ENCODE measurements around the gene CLIP1.
A peak's percentile ranks its signal among the peaks of the same experiment; 100 is the strongest.
"Not testable (repeated sequence)": the region's sequence is repeated elsewhere in the genome, so short reads cannot be mapped to it uniquely, and the experiment has no call there.

Gene CLIP1

DNA sequence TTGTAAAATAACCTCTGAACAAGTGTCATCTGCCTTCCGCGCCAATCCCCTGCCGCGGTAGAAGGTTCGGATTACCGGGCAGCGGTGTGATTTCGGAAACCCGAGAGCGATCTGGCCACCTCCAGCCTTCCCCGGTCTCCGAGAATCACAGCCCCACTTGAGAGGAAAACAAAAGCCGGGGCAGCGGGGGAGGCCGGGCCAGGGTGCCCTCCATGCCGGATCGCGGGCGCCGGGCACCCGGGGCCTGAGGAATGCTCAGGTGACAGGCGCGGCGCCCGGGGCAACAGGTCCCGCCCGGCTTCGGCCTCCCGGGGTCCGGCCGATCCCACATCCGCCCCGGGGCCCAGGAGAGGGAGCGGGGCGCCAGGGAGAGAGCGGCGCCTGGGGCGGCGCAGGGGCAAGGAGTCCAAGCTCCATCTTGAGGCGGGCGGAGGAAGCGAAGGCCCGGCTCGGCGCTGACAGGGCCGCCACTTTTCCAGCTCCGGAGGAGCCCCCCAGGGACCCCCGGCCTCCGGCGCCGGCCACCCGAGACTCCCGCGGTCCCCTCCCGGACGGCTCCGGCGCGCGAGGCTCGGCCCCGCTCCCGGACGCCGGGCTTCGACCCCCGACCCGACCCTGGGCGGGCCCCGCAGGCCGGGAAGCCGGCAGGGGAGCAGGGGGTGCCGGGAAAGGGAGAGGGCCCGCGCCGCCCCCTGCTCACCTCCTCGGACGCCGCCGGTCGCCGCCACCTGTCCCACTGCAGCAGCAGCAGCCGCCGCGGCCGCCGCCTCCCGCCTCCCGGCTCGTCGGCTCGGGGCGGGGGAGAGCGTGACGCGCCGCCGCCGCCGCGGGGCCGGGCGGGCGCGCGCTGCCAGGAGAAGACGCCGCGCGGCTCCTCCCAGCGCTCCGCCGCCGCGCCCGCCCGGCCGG is at the start of gene CLIP1:
Gene CLIP1, minus strand, starts transcription at position 849 of the 909 bp plus-strand sequence. CDS start 42,217 bp downstream, outside the sequence.
- DNase-seq (ENCODE audit: low spot score) = peak; percentile 87

DNA sequence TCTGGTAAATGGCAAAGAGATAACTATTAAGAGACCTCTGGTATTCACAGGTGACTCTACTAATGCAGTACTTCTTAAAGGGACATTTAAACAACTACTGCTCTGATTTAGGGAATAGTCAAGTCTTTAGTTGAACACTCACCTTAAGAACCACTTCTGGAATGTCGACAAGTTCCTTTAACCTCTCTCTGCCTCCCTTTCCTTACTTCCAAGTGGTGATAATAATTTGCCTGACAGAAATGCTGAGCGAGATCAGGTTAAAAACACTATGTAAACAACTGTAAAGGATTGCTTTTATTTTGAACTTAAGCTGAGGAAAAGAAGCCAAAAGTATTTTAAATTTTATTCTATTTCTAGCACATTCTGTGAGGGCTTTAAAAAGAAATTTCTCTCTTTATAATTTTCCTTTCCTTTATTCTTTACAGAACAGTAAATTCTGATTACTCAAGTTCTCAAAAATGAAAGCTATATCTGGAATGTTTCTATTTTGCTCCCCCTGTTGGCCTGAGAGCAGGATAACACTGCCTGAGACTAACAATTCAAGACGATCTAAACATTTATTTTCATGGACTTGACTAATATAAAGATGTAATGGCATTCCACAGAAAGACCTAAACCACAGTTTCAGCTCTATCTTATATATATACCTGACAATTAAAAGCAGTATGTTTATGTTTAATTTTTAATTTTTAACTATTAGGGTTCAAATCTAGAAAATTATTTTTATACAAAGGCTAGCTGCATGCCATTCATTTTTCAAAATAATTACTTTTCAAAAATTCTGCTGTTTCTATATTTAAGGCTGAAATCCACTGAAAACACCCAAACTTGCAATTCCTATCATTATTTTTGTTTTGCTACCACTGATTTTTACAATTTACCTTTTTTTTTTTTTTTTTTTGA is 49.1 kb upstream of the CLIP1 start:
- peak; percentile 3 for DNase-seq (ENCODE audit: low spot score)

DNA sequence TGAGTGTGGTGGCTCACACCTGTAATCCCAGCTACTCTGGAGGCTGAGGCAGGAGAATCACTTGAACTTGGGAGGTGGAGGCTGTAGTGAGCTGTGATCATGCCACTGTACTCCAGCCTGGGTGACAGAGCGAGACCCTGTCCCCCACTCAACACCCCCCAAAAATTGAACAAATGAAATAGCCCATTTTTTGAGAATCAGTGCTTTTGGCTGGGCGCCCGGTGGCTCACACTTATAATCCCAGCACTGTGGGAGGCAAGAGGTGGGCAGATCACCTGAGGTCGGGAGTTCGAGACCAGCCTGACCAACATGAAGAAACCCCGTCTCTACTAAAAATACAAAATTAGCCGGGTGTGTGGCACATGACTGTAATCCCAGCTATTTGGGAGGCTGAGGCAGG is 48.1 kb upstream of the CLIP1 start:
- not testable (repeated sequence) for DNase-seq (ENCODE audit: low spot score)

DNA sequence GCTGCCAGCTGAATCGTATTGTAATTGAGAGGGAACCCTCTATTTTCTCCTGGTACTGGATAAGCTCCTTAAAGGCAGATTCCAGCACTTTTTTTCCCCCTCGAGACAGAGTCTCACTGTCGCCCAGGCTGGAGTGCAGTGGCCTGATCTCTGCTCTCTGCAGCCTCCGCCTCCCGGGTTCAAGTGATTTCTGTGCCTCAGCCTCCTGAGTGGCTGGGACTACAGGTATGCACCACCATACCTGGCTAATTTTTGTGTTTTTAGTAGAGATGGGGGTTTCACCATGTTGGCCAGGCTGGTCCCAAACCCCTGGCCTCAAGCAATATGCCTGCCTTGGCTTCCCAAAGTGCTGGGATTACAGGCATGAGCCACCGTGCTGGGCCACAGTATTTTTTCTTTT is 47.4 kb upstream of the CLIP1 start:
- DNase-seq (ENCODE audit: low spot score) = peak; percentile 3

DNA sequence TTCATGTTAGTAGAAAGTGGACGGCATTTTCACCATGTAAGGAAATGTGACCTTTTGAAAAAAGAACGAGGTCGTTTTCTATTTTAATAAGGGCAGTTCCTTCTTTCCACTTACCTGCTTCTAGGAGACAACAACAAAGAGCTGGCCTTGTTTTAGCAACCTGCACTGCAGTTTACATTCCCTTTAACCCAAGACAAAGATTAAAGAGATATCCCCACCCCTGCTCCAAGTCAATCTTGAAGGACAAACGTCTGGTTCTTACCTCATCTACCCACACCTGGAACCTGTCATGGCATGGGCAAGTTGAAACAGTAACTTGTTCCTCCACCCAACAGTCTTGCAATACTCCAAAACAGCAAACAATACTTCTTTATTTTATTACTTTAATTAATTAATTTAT is 45.5 kb upstream of the CLIP1 start:
- DNase-seq (ENCODE audit: low spot score) = no peak

DNA sequence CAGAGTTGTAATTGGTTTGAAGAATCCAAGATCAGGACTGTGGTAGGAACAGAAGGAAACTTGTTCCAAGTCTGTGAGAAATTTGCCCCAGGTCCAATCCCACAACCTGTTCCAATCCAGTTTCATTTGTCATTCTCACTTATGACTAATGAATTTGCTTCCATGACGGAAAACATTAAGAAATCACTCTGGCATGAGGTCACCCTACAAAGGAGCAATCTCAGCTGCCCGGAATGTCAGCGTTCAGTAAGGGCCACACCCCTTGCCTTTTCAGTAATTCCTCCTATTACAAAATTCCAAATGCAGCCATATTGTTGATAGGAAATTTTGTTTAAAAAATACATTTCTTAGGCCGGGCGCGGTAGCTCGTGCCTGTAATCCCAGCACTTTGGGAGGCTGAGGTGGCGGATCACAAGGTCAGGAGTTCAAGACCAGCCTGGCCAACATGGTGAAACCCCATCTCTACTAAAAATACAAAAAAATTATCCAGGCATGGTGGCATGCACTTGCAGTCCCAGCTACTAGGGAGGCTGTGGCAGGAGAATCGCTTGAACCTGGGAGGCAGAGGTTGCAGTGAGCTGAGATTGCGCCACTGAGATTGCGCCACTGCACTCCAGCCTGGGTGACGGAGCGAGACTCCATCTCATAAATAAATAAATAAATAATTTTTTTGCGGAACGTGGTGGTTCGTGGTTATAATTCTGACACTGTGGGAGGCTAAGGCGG is 42.0 kb upstream of the CLIP1 start:
- DNase-seq (ENCODE audit: low spot score) = not testable (repeated sequence)

DNA sequence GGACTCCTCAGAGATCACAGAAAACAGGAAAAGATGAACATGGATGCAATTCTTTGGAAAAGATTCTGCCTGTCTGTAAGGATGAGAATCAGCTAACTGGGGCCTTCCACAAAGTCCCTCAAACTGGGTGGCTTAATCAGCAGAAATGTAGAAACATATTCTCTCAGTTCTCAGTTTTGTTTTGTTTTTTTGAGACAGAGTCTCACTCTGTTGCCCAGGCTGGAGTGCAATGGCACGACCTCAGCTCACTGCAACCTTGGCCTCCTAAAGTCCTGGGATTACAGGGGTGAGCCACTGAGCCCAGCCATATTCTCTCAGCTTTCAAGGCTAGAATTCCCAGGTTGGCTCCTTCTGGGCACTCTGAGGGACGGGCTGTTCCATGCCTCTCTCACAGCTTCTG is 38.2 kb upstream of the CLIP1 start:
- no peak for DNase-seq (ENCODE audit: low spot score)

DNA sequence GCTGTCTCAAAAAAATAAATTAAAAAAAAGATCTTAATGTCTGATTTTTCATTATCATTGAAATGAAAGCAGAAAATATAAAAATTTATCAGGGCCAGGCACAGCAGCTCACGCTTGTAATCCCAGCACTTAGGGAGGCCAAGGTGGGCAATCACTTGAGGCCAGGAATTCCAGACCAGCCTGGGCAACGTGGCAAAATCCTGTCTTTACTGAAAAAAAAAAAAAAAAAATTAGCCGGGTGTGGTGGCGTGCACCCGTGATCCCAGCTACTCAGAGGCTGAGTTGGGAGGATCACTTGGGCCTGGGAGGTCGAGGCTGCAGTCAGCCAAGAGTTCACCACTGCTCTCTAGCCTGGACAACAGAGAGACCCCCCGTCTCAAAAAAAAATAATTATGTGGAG is 37.6 kb upstream of the CLIP1 start:
- no peak for DNase-seq (ENCODE audit: low spot score)

DNA sequence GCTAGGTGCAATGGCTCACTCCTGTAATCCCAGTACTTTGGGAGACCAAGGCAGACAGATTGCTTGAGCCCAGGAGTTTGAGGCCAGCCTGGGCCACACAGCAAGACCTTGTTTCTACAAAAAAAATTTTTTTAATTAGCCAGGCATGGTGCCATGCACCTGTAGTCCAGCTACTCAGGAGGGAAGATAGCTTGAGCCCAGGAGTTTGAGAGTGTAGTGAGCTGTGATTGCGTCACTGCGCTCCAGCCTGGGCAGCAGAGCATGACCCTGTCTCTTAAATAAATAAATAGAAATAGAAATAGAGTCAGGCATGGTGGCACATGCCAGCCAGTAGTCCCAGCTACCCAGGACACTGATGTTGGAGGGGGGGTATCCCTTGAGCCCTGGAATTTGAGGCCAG is 36.7 kb upstream of the CLIP1 start:
- no peak for DNase-seq (ENCODE audit: low spot score)

DNA sequence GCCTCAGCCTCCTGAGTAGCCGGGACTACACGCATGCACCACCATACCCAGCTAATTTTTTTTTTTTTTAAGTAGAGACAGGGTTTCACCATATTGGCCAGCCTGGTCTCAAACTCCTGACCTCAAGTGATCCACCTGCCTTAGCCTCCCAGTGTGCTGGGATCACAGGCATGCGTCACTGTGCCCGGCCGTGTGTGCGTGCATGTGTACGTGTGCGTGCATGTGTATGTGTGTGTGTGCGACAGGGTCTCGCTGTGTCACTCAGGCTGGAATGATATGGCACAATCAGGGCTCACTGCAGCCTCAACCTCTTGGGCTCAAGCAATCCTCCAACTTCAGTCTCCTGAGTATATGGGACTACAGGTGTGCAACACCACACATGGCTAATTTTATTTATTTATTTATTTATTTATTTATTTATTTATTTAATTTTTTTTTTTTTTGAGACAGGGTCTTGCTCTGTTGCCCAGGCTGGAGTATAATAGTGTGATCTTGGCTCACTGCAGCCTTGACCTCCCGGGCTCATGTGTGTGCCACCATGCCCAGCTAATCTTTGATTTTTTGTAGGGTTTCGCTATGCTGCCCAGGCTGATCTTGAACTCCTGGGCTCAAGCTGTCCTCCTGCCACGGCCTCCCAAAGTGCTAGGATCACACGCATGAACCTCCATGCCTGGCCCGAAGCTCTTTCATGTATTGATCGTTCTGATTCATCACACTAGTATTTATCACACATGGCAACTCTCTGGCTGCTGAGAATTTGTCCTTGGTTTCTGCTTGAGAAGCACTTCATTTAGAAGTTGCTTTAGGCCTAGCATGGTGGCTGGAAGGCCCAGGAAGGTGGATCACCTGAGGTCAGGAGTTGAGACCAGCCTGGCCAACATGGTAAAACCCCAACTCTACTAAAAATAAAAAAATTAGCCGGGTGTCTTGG is 35.9 kb upstream of the CLIP1 start:
- DNase-seq (ENCODE audit: low spot score) = no peak

DNA sequence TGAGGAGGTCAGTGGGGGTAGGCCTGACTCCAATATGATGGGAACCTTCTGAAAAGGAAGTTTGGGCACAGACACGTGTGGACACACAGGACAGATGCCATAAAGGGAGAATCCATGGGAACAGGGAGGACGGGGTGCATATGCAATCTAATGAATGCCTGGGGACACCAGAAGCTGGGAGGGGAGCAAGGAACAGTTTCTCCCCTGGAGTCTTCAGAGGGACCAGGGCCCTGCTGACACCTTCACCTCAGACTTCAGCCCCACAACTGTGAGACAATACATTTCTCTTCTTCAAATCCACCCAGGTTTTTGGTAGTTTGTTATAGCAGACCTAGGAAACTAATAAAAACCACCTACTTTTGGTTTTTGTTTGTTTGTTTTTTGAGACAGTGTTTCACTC is 35.2 kb upstream of the CLIP1 start:
- DNase-seq (ENCODE audit: low spot score) = no peak

DNA sequence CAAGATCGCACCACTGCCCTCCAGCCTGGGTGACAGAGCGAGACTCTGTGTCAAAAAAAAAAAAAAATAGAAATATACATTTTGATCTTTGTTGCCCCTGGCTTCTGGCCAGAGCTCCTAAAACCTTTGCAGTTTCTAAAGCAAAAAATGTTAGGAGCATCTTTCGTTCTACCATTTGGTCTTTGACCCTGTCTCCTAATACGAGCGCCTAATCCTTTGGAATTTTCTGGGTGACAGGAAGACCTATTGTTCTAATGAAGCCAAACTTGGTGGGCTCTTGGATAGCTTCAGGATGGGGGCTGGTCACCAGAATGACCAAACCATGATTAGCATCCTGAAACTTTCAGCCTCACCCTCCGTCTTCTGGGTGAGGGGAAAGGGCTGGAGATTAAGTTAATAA is 32.3 kb upstream of the CLIP1 start:
- DNase-seq (ENCODE audit: low spot score) = no peak

DNA sequence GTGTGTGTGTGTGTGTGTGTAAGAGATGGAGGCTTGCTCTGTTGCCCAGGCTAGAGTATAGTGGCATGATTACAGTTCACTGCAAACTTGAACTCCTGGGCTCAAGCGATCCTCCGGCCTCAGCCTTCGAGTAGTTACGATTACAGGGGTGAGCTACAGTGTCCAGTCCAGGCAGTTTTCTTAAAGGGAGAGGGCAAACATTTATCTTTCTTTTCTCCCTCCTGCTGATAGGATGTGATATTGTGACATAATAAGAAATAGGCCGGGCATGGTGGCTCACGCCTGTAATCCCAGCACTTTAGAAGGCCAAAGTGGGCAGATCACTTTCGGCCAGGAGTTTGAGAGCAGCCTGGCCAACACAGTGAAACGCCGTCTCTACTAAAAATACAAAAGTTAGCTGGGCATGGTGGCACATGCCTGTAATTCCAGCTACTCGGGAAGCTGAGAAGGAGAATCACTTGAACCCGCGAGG is 31.8 kb upstream of the CLIP1 start:
- DNase-seq (ENCODE audit: low spot score) = no peak

DNA sequence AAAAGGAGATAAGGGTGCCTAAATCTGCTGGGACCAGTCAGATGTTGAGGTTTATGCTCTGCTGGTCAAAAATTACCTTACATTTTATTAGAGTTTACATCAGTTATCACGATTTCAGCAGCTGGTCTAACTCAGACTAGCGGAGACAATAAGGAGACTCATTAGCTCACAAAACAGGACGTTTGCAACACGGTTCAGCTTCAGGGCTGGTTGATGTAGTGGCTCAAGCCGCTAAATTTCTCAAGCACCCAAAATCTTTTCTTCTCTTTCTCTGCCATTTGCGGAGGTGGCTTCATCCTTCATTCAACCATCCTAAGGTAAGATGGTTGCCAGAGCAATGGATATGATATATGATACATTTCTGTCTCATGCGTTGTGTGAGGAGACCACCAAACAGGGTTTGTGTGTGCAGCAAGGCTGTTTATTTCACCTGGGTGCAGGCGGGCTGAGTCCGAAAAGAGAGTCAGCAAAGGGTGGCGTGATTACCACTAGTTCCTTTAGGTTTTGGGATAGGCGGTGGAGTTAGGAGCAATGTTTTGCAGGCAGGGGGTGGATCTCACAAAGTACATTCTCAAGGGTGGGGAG is 30.3 kb upstream of the CLIP1 start:
- no peak for DNase-seq (ENCODE audit: low spot score)

DNA sequence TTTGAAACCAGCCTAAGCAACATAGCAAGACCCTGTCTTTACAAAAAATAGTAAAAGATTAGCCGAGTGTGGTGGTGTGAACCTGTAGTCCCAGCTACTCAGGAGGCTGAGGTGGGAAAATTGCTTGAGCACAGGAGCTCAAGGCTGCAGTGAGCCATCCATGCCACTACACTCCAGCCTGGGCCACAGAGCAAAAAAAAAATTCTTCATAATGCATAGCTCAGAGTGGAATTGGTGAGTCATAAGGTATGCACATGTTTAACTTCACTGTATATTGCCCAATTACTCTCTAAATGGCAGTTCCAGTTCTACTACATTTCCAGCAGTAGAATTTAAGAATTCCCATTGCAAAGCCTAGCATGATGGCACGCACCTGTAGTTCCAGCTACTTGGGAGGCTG is 26.8 kb upstream of the CLIP1 start:
- DNase-seq (ENCODE audit: low spot score) = no peak

DNA sequence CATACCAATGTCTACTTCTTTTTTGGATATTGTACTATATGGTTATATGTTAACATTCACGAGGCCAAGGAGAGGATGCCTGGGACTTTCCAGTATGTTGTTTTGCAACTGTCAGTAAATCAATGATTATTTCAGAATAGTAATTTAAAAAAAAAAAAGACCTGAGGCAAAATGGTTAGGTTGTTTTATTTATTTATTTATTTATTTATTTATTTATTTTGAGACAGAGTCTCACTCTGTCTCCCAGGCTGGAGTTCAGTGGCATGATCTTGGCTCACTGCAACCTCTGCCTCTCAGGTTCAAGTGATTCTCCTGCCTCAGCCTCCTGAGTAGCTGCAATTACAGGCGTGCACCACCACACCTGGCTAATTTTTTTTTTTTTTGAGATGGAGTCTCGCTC is 25.4 kb upstream of the CLIP1 start:
- not testable (repeated sequence) for DNase-seq (ENCODE audit: low spot score)

DNA sequence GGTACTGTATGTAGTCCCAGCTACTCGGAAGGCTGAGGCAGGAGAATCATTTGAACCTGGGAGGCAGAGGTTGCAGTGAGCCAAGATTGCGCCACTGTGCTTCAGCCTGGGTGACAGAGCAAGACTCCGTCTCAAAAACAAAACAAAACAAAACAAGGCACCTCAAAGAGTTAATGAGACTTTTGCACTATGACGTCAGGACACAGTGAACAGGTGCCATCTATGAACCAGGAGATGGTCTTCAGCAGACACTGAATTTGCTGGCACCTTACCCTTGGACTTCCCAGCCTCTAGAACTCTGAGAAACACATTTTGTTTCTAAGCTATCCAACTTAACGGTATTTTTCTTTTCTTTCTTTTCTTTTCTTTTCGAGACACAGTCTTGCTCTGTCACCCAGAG is 23.9 kb upstream of the CLIP1 start:
- not testable (repeated sequence) for DNase-seq (ENCODE audit: low spot score)

DNA sequence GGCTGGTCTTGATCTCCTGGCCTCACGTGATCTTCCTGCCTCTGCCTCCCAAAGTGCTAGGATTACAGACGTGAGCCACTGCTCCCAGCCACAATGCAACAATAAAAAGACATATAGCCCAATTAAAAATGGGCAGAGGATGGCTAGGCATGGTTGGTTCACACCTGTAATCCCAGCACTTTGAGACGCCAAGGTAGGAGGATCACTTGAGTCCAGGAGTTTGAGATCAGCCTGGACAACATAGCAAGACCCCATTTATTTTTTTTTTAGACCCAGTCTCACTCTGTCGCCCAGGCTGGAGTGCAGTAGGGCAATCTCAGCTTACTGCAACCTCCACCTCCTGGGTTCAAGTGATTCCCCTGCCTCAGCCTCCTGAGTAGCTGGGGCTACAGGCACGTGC is 21.6 kb upstream of the CLIP1 start:
- not testable (repeated sequence) for DNase-seq (ENCODE audit: low spot score)

DNA sequence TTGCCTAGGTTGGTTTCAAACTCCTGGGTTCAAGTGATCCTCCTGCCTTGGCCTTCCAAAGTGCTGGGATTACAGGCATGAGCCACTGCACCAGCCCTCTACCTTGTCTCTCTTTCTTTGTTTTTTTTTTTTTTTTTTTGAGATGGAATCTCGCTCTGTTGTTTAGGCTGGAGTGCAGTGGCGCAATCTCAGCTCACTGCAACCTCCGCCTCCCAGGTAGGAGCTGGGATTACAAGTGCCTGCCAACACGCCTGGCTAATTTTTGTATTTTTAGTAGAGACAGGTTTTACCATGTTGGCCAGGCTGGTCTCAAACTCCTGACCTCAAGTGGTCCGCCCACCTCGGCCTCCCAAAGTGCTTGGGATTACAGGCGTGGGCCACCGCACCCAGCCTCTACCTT is 16.4 kb upstream of the CLIP1 start:
- not testable (repeated sequence) for DNase-seq (ENCODE audit: low spot score)

DNA sequence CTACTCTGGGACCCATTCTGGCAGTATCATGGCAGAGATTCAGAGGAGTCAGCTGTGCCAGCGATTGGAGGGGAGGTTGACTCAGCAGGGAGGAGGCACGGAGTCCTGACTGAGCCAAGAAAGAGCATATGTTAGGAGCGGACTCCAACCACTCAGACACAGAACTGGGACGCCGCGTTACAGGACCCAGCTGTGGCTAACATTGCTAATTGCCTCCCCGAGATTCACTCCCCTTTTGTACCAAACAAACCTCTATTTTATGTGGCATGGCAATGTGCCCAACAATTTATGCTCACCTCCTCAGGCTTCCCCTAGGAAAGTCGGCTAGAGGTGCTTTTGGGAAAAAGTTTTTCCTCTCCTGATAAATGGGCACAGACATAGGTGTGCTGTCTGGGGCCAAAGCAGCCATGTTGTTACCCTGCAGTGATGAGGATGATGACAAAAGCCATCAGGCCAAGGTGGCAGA is 15.2 kb upstream of the CLIP1 start:
- DNase-seq (ENCODE audit: low spot score) = no peak

Measured in ecto neural progenitor cell (in vitro differentiated cells).